ENCODE results near the gene LARP1.

Gene LARP1

GRCh38 chr5:154712518-154713437 lies 42.4 kb upstream of the LARP1 start:
- no peak for TF ChIP-seq CTCF (IDR thresholded peaks at IDR 0.05; ENCODE audit: low read depth, low read length)
- no peak overlapping the region for H3K4me3 ChIP-seq (ENCODE audit: low read depth, low read length)

GRCh38 chr5:154713615-154714125 lies 41.5 kb upstream of the LARP1 start:
- TF ChIP-seq CTCF (IDR thresholded peaks at IDR 0.05; ENCODE audit: low read depth, low read length) = no peak
- H3K4me3 ChIP-seq (ENCODE audit: low read depth, low read length) = no peak overlapping the region

- TF ChIP-seq CTCF (IDR thresholded peaks at IDR 0.05; ENCODE audit: low read depth, low read length) = no peak
- H3K4me3 ChIP-seq (ENCODE audit: low read depth, low read length) = no peak overlapping the region
Observed at GRCh38 chr5:154714266-154714986, 40.8 kb upstream of the LARP1 start.

GRCh38 chr5:154721481-154722058 lies 33.6 kb upstream of the LARP1 start:
- no peak overlapping the region for H3K4me3 ChIP-seq (ENCODE audit: low read depth, low read length)

GRCh38 chr5:154722097-154722496 lies 33.1 kb upstream of the LARP1 start:
- H3K4me3 ChIP-seq (ENCODE audit: low read depth, low read length) = no peak overlapping the region
- TF ChIP-seq CTCF (IDR thresholded peaks at IDR 0.05; ENCODE audit: low read depth, low read length) = no peak

More at GRCh38 chr5:154721481-154722058, 33.6 kb upstream of the LARP1 start:
- no peak for TF ChIP-seq CTCF (IDR thresholded peaks at IDR 0.05; ENCODE audit: low read depth, low read length)

- H3K4me3 ChIP-seq (ENCODE audit: low read depth, low read length) = no peak overlapping the region
- TF ChIP-seq CTCF (IDR thresholded peaks at IDR 0.05; ENCODE audit: low read depth, low read length) = no peak
Observed at GRCh38 chr5:154722936-154723335, 32.2 kb upstream of the LARP1 start.
